HCT116 (cell line): ENCODE data around the gene THSD4.

Source experiments
- CTCF ChIP-seq, 3 experiments: fragments of 200-600 bp in 1 of 3; sonication (generic) in 1 of 3; IDR thresholded peaks in 2 of 3; conservative IDR thresholded peaks in 1 of 3; 2 replicates each; pipeline ENCODE4 v1.5.1; 2012 to 2017; ENCODE audit warnings: low read depth in 2 of 3, low read length in 2 of 3, antibody characterized with exemption in 1 of 3, borderline replicate concordance in 1 of 3, control low read depth in 1 of 3, mild to moderate bottlenecking in 1 of 3, mixed read lengths in 1 of 3, mixed run types in 1 of 3, moderate library complexity in 1 of 3; ENCODE audit not compliant: insufficient read depth in 1 of 3
- POLR2A ChIP-seq: IDR thresholded peaks from 2 replicates; pipeline ENCODE4 v1.7.0; 2011; ENCODE audit warnings: borderline replicate concordance; ENCODE audit not compliant: insufficient read depth, insufficient read length; ENCODE audit errors: extremely low read depth
- RAD21 ChIP-seq: IDR thresholded peaks from 2 replicates; pipeline ENCODE4 v1.6.1; 2012; ENCODE audit warnings: low read depth, mild to moderate bottlenecking

- TF ChIP-seq POLR2A, result no peak
- TF ChIP-seq CTCF (IDR thresholded peaks at IDR 0.05 in 2 of 3, conservative IDR thresholded peaks at IDR 0.05 in 1 of 3; ENCODE audit: borderline replicate concordance in 1 of 3, insufficient read depth in 1 of 3, low read depth in 2 of 3, low read length in 2 of 3), result no peak
- no peak for TF ChIP-seq RAD21
These were observed 321.6 kb downstream of the THSD4 start for GRCh38 chr15:71436854-71437253.
